Keratinocyte (primary cell): Measurements from ENCODE around the gene TMEM63B. TPM values are rescaled to one million over a fixed set of nuclear protein-coding genes. Genes with fewer than 3 reads are reported as not detected.
A peak's percentile ranks its signal among the peaks of the same experiment; 100 is the strongest.

ENCODE experiments used
- DNase-seq: peaks from one replicate; pipeline ENCODE4 v3.0.0-alpha.2; 2011; ENCODE audit warnings: low read depth, missing footprints, low spot score
- FAIRE-seq: peaks from 2 replicates; lab custom pipeline; 2011; peaks lifted over from hg19 to GRCh38; lab: Jason Lieb, UNC
- H2AFZ ChIP-seq: 2 replicates; pipeline ENCODE4 v1.6.0; 2012; ENCODE audit warnings: low read length, control low read depth, inconsistent platforms; ENCODE audit not compliant: control insufficient read depth
- H3K27ac ChIP-seq: 2 replicates; pipeline ENCODE4 v1.5.1; 2011; ENCODE audit warnings: low read length; ENCODE audit not compliant: control insufficient read depth, insufficient read depth
- H3K27me3 ChIP-seq: 3 replicates; pipeline ENCODE4 v1.6.0; 2011; ENCODE audit warnings: low read length; ENCODE audit not compliant: control insufficient read depth, insufficient read depth; ENCODE audit errors: extremely low read depth
- H3K36me3 ChIP-seq, 2 experiments: 2 replicates in 1 of 2; 3 replicates in 1 of 2; pipeline ENCODE4 v1.5.1; 2011; ENCODE audit warnings: low read length in 2 of 2, mild to moderate bottlenecking in 1 of 2; ENCODE audit not compliant: control insufficient read depth in 2 of 2, insufficient read depth in 2 of 2; ENCODE audit errors: extremely low read depth in 1 of 2
- H3K4me1 ChIP-seq: 3 replicates; pipeline ENCODE4 v1.5.1; 2011; ENCODE audit warnings: low read length; ENCODE audit not compliant: control insufficient read depth, insufficient read depth; ENCODE audit errors: extremely low read depth
- H3K4me2 ChIP-seq: 3 replicates; pipeline ENCODE4 v1.6.0; 2011; ENCODE audit warnings: low read depth, low read length; ENCODE audit not compliant: control insufficient read depth, insufficient read depth; ENCODE audit errors: extremely low read depth
- H3K4me3 ChIP-seq, 3 experiments: fragments of 200-600 bp in 1 of 3; sonication (generic) in 1 of 3; 2 replicates in 2 of 3; 3 replicates in 1 of 3; pipeline ENCODE4 v1.5.1; 2011 to 2016; ENCODE audit warnings: low read length in 3 of 3, mild to moderate bottlenecking in 3 of 3, control low read depth in 2 of 3, inconsistent platforms in 1 of 3, low read depth in 1 of 3, mixed read lengths in 1 of 3, mixed run types in 1 of 3, moderate library complexity in 1 of 3; ENCODE audit not compliant: control insufficient read depth in 2 of 3, insufficient read depth in 2 of 3; ENCODE audit errors: extremely low read depth in 1 of 3
- H3K79me2 ChIP-seq: 2 replicates; pipeline ENCODE4 v1.6.0; 2012; ENCODE audit warnings: low read length; ENCODE audit not compliant: control insufficient read depth, insufficient read depth
- H3K9ac ChIP-seq: 3 replicates; pipeline ENCODE4 v1.6.0; 2011; ENCODE audit warnings: low read length; ENCODE audit not compliant: control insufficient read depth, insufficient read depth; ENCODE audit errors: extremely low read depth
- H3K9me1 ChIP-seq: 3 replicates; pipeline ENCODE4 v1.6.0; 2011; ENCODE audit warnings: low read length; ENCODE audit not compliant: control insufficient read depth, insufficient read depth; ENCODE audit errors: extremely low read depth
- H3K9me3 ChIP-seq: 2 replicates; pipeline ENCODE4 v1.5.1; 2012; ENCODE audit warnings: low read depth, low read length; ENCODE audit not compliant: control insufficient read depth
- H4K20me1 ChIP-seq: 3 replicates; pipeline ENCODE4 v1.6.0; 2011; ENCODE audit warnings: low read length; ENCODE audit not compliant: control insufficient read depth, insufficient read depth; ENCODE audit errors: extremely low read depth
- CTCF ChIP-seq, 3 experiments: IDR thresholded peaks in 1 of 3; conservative IDR thresholded peaks in 1 of 3; optimal IDR thresholded peaks in 1 of 3; 2 replicates in 2 of 3; 3 replicates in 1 of 3; pipeline versions ENCODE3 to v1.5.1; 2011; ENCODE audit warnings: low read length in 3 of 3, mild to moderate bottlenecking in 3 of 3, moderate library complexity in 2 of 3, control low read depth in 1 of 3, inconsistent platforms in 1 of 3; ENCODE audit not compliant: insufficient read depth in 2 of 3; ENCODE audit errors: extremely low read depth in 1 of 3
- EZH2 ChIP-seq: IDR thresholded peaks from one replicate; pipeline ENCODE4 v1.6.1; 2012; ENCODE audit warnings: inconsistent platforms, mild to moderate bottlenecking, low read length, moderate library complexity
- dilution Hi-C: fragments of 300-500 bp; cut with MboI; formaldehyde crosslinking; loops from one replicate; pipeline ENCODE4 v1.7.0; 2020; ENCODE audit warnings: low sequenced_read_pairs; ENCODE audit not compliant: extremely low pct_ligation_motif_present
- polyA plus RNA-seq, 5 experiments: library from polyadenylated mRNA; depleted of rRNA in 3 of 5; stranded (reverse) in 3 of 5; stranded (forward) in 1 of 5; unstranded in 1 of 5; fragments of >200 nt; gene quantifications; 1 replicate in 1 of 5; 2 replicates in 3 of 5; 3 replicates in 1 of 5; pipeline versions ENCODE4 v1.2.1 to v1.2.3, GENCODE V29; 2011 to 2012; ENCODE audit warnings: missing spikeins in 2 of 5, low read depth in 1 of 5, low replicate concordance in 1 of 5

The TMEM63B gene
- polyA plus RNA-seq, 1 donor (not counting 4 experiments of a cell fraction or from before 2014, with no cell fraction given) = 64.8 TPM

GRCh38 chr6:44171899-44172546 lies 44.7 kb downstream of the TMEM63B start:
- dilution Hi-C loops = no loop called here
- Histone ChIP-seq H2AFZ (no peak overlapping the region), H3K27me3 (no peaks in the 10 kb centered on the region), H3K9me1 (no peaks in the 10 kb centered on the region), H3K4me1 (peaks cover 16% of the 10 kb centered on the region), H3K79me2 (no peaks in the 10 kb centered on the region), H3K9ac (no peak overlapping the region), H3K36me3 (no peaks in the 10 kb centered on the region), H3K27ac (no peak overlapping the region), H3K9me3 (peaks cover 1% of the 10 kb centered on the region), H3K4me3 (no peak overlapping the region), H3K4me2 (no peak overlapping the region), H4K20me1 (no peaks in the 10 kb centered on the region)
- TF ChIP-seq EZH2 (no peak), CTCF (optimal IDR thresholded peaks at IDR 0.05 in 1 of 3, IDR thresholded peaks at IDR 0.05 in 1 of 3, conservative IDR thresholded peaks at IDR 0.05 in 1 of 3; ENCODE audit: extremely low read depth in 1 of 3, insufficient read depth in 2 of 3, low read length in 3 of 3) (no peak)
- no peak for FAIRE-seq
- DNase-seq = no peak

GRCh38 chr6:44172731-44173500 lies 45.6 kb downstream of the TMEM63B start:
- Histone ChIP-seq H4K20me1 (no peaks in the 10 kb centered on the region), H3K9ac (no peak overlapping the region), H3K9me3 (peaks cover 3% of the 10 kb centered on the region), H2AFZ (no peak overlapping the region), H3K79me2 (no peaks in the 10 kb centered on the region), H3K27me3 (no peaks in the 10 kb centered on the region), H3K9me1 (no peaks in the 10 kb centered on the region), H3K4me1 (peaks cover 19% of the 10 kb centered on the region), H3K27ac (no peak overlapping the region), H3K36me3 (no peaks in the 10 kb centered on the region), H3K4me2 (no peak overlapping the region), H3K4me3 (no peak overlapping the region)
- no peak for DNase-seq
- TF ChIP-seq EZH2 (no peak), CTCF (optimal IDR thresholded peaks at IDR 0.05 in 1 of 3, IDR thresholded peaks at IDR 0.05 in 1 of 3, conservative IDR thresholded peaks at IDR 0.05 in 1 of 3; ENCODE audit: extremely low read depth in 1 of 3, insufficient read depth in 2 of 3, low read length in 3 of 3) (peak; percentile 89 to 96 (median 92))
- FAIRE-seq = no peak
- dilution Hi-C loops = no loop called here
